Measurements from ENCODE around the gene FAM20A.

FAM20A gene

GRCh38 chr17:68600931-68601564 is at the start of gene FAM20A:
TSS of gene FAM20A (minus strand) at chr17:68601367. CDS start at chr17:68600666, 701 bp downstream.
- no peak for DNase-seq (ENCODE audit: low read depth in 1 of 2, low spot score in 1 of 2)

- DNase-seq (ENCODE audit: low read depth in 1 of 2, low spot score in 1 of 2): no peak
Measured at GRCh38 chr17:68649324-68649723, 48.2 kb upstream of the FAM20A start.

GRCh38 chr17:68646626-68647526 is 45.7 kb upstream of the FAM20A start:
- DNase-seq (ENCODE audit: low read depth in 1 of 2, low spot score in 1 of 2): no peak

DNA sequence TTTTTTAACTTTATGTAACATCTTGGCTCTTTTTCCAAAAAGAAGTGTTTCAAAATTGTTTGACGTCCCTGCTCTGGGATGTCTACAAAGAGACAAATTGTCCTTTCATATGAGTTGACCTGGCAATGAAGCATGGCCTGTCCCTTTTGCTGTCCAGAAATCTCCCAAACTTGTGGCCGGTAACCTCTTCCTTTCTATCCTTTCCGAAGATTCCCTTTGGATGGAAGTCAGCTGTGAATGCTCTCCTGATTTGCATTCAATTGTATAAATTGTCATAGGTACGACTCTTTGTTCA is 40.9 kb upstream of the FAM20A start:
- no peak for DNase-seq (ENCODE audit: low read depth in 1 of 2, low spot score in 1 of 2)

DNA sequence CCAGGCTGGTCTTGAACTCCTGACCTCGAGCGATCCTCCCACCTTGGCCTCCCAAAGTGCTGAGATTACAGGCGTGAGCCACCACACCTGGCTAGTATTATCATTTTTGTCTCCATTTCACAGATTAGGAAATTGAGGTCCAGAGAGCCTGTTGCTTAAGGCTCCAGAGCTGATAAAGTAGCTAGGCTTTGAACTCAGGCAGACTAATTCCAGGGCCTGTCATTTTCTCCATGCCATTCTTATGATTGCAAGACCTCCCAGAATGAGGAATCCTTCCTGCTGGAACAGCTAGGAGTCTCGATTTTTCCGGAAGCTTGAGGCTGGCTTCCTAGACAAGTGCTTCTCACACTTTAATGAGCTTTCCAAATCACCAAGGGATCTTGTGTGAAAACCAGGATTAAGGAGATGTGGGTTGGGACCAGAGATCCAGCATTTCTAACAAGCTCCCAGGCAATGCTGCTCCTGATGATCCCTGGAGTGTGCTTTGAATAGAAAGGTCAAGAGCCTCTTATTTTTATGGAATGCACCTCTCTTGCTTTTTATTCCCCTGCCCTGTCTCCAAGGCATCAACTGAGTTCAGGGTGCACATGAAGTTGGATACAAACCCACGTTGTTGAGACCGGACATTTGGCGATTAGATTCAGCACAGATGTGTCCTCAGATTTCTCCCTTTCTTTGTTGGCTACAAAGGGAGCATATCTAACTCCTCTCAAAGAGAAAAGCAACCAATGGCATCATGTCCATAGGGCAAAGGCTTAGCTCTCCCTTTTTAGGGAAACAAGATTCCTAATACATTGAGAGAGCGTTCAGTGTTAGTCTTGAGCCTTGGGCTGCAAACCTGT is 40.3 kb upstream of the FAM20A start:
- DNase-seq (ENCODE audit: low read depth in 1 of 2, low spot score in 1 of 2): no peak

DNA sequence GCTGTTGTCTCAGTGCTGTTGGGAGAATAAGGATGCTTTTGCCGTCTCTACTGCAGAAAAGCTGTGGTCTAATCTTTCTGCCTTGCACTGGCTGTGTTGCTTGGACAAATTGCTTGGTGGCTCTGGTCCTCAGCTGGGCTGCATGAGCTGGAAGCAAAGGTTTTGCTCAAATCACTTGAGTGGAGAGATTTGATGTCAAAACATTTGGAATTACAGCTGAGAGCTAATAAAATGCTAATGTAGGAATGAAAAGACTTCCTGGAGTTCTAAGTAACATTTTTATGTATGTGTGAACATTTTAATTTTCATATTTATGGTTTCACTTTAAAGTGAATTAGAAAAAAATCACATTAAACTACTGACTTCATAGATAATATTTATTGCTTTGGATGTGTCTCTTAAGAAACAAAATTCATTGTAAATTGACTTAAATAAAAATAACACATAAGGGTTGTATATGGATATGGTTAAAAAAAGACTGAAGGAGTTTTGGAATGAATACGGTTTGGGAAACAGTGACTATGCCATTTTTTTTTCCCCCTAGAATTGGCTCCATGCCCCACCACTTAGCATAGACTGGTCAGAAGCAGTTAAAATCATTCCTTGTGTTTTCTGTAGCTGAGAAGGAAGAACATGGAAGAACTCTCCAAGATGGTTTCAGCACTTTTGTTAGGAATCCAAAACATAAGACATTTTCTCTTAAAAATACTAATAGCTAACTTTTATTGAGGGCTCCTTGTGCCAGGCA is 39.2 kb upstream of the FAM20A start:
- DNase-seq (ENCODE audit: low read depth in 1 of 2, low spot score in 1 of 2): no peak

GRCh38 chr17:68634345-68634876 is 33.2 kb upstream of the FAM20A start:
- DNase-seq (ENCODE audit: low read depth in 1 of 2, low spot score in 1 of 2): no peak

GRCh38 chr17:68628576-68628957 is 27.4 kb upstream of the FAM20A start:
- no peak for DNase-seq (ENCODE audit: low read depth in 1 of 2, low spot score in 1 of 2)

- DNase-seq (ENCODE audit: low read depth in 1 of 2, low spot score in 1 of 2): no peak
Measured at GRCh38 chr17:68627956-68628575, 26.9 kb upstream of the FAM20A start.

GRCh38 chr17:68624381-68624780 is 23.2 kb upstream of the FAM20A start:
- DNase-seq (ENCODE audit: low read depth in 1 of 2, low spot score in 1 of 2): no peak

DNA sequence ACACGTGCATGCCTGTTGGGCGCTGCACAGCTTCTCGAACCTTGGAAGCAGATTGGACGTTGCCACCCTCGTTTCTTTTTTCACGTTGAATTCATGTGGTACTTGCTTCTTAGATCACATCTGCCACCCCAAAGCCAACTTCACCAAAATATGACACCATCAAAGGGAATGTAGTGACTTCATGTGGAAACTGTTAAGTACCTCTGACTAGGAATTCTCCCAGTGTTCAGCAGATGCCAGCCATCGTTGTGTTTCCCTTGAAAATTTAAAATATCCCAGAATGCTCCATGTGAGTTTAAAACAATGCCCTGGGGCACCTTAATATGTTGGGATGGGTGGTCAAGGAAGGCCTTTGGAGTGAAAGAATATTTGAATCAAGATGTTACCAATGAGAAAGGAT is 22.6 kb upstream of the FAM20A start:
- no peak for DNase-seq (ENCODE audit: low read depth in 1 of 2, low spot score in 1 of 2)

DNA sequence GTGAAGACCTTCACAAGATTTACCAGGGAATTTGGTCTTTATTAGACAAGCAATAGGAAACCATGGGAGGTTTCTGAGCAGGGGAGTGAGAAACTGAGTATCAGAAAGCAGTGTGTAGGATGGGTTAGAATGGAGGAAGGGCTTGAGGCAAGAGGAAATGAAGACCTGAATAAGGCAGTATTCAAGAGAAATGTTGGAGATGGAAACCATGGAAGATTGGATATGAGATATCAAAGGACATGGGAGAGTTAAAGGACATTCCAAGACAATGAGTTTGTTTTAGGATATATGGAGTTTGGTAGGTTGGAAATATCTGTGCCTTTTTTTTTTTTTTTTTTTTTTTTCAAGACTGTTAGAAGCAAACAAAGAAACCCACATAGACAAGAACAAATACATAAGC is 21.3 kb upstream of the FAM20A start:
- no peak for DNase-seq (ENCODE audit: low read depth in 1 of 2, low spot score in 1 of 2)

GRCh38 chr17:68621065-68621464 is 19.9 kb upstream of the FAM20A start:
- DNase-seq (ENCODE audit: low read depth in 1 of 2, low spot score in 1 of 2): no peak

DNA sequence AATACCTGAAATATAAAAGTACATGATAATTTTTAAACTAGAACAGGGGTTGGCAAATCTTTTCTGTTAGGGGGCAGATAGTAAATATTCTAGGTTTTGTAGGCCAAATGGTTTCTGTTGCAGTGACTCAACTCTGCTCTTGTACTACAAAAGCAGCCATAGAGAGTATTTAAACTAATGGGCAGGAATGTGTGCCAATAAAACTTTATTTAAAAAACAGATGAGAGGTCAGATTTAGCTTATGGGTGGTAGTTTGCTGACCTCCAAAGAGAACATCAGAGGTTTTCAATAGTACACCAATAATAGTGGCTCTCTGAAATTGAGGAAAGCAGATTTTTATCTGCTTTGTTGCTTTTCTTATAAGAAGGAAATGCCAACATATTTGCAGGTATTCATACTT is 15.2 kb upstream of the FAM20A start:
- no peak for DNase-seq (ENCODE audit: low read depth in 1 of 2, low spot score in 1 of 2)

GRCh38 chr17:68614718-68615117 is 13.6 kb upstream of the FAM20A start:
- DNase-seq (ENCODE audit: low read depth in 1 of 2, low spot score in 1 of 2): no peak

DNA sequence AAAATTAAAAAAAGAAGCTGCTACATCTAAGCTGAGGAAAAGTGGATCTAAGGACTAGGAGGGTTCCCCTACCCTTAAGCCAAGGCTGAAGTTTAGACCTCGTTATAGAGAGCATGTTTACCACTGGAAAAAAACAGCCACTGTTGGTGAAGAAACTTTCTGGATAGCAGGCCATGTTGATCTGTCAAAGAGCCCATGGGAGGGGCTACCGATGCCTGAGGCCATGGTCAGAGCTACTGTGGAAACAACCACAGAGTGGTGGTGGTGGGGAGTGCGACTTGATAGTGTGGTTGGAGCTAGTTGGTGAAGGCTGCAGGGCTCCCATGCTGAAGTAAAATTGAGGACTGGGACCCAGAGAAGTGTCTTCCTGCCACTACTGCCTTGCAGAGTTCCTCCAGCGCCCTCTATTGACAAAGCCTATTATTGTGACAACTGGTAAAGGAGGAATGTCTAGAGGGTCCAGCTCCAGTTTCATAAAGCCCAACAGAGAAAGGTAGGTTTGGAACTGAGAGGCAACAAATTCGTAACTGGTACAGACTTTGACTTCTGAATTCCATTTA is 12.7 kb upstream of the FAM20A start:
- no peak for DNase-seq (ENCODE audit: low read depth in 1 of 2, low spot score in 1 of 2)

- no peak for DNase-seq (ENCODE audit: low read depth in 1 of 2, low spot score in 1 of 2)
Measured at GRCh38 chr17:68612923-68613292, 11.7 kb upstream of the FAM20A start.

- DNase-seq (ENCODE audit: low read depth in 1 of 2, low spot score in 1 of 2): no peak
Measured at GRCh38 chr17:68612209-68612922, 11.2 kb upstream of the FAM20A start.

GRCh38 chr17:68611353-68612208 is 10.4 kb upstream of the FAM20A start:
- DNase-seq (ENCODE audit: low read depth in 1 of 2, low spot score in 1 of 2): no peak

Data from activated T-helper 1 cell treated with anti-CD3 and anti-CD28 coated beads, Interleukin-2, amount 50 U/mL, for 16 hours (primary cell).